ENCODE results near the gene TRAF4.
"Not testable (repeated sequence)": the region's sequence is repeated elsewhere in the genome, so short reads cannot be mapped to it uniquely, and the experiment has no call there.

The TRAF4 gene

GRCh38 chr17:28749516-28750177 is 5.8 kb downstream of the TRAF4 start:
- DNase-seq: no peak

- peak; percentile 97 for DNase-seq
Observed at GRCh38 chr17:28750178-28751047, 6.6 kb downstream of the TRAF4 start.

GRCh38 chr17:28751600-28752366 is 8.0 kb downstream of the TRAF4 start:
- no peak for DNase-seq

GRCh38 chr17:28755486-28755885 is 11.7 kb downstream of the TRAF4 start:
- DNase-seq: no peak

- no peak for DNase-seq
Observed at GRCh38 chr17:28756049-28756804, 12.4 kb downstream of the TRAF4 start.

GRCh38 chr17:28758411-28759121 is 14.8 kb downstream of the TRAF4 start:
- no peak for DNase-seq

GRCh38 chr17:28759256-28759865 is 15.6 kb downstream of the TRAF4 start:
- DNase-seq: no peak

GRCh38 chr17:28760601-28761562 is 17.1 kb downstream of the TRAF4 start:
- DNase-seq: peak; percentile 69

- DNase-seq: no peak
Observed at GRCh38 chr17:28763137-28763799, 19.5 kb downstream of the TRAF4 start.

- DNase-seq: peak; percentile 95
Observed at GRCh38 chr17:28763804-28764266, 20.0 kb downstream of the TRAF4 start.

GRCh38 chr17:28765038-28765437 is 21.2 kb downstream of the TRAF4 start:
- DNase-seq: no peak

- no peak for DNase-seq
Observed at GRCh38 chr17:28773736-28774135, 29.9 kb downstream of the TRAF4 start.

GRCh38 chr17:28774206-28774605 is 30.4 kb downstream of the TRAF4 start:
- no peak for DNase-seq

- no peak for DNase-seq
Observed at GRCh38 chr17:28777178-28777577, 33.4 kb downstream of the TRAF4 start.

- not testable (repeated sequence) for DNase-seq
Observed at GRCh38 chr17:28779601-28780000, 35.8 kb downstream of the TRAF4 start.

- DNase-seq: no peak
Observed at GRCh38 chr17:28783161-28783560, 39.4 kb downstream of the TRAF4 start.

- DNase-seq: no peak
Observed at GRCh38 chr17:28788100-28788499, 44.3 kb downstream of the TRAF4 start.

- peak; percentile 69 for DNase-seq
Observed at GRCh38 chr17:28792877-28793661, 49.3 kb downstream of the TRAF4 start.
